ENCODE data around the gene MYT1. TPM values are rescaled to one million over a fixed set of nuclear protein-coding genes. Genes with fewer than 3 reads are reported as not detected.

MYT1 gene
- total RNA-seq, 1 experiment from 2014 or later, result not detected

DNA sequence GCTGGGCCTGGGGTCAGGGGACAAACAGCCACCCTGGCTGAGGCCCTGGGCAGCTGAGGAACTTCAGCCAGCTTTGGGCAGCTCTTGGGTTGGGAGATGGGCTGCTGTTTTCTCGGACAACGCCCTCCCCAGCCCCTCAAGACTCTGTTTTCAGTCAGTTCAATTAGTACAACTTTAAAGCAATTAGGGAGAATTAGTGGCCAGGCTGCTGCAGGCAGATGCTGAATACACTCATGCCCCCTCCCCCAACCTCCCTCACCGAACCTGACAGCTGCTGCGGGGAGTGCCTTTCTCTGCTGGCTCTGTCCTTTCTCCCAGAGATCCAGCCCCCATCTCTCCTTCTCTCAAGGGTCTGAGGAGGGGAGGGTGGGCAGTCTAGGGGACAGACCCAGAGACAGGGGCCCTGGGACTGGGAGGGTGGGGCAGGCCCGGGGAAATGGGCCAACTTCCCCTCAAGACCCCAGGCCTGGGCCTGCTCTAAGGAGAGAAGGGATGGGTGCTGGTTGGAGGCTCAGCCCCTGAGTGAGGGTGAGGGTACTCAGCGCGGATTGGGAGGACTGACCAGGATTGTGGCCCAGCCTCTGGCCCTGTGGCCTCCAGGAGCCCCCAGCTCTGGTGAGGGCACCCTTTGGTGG, 17.8 kb upstream of the MYT1 start:
- intact Hi-C loops (cut with micrococcal nuclease), result no loop called here
- CTCF ChIA-PET, result interaction anchor here (0.6 kb wide), 1 partner anchor 98 kb away, joined by 3 read pairs; no protein-coding TSS in a partner anchor
- no peak overlapping the region for H3K4me3 Mint-ChIP-seq (ENCODE audit: unreplicated experiment)
- DNase-seq (ENCODE audit: unreplicated experiment), result no peak
- peaks cover 42% of the 10 kb centered on the region for H3K27me3 Mint-ChIP-seq (ENCODE audit: insufficient read depth, unreplicated experiment)
- no TSS peak for BruUV-seq (replicated peaks)
- H3K27ac Mint-ChIP-seq (ENCODE audit: low read depth, unreplicated experiment), result no peak overlapping the region
- H3K36me3 Mint-ChIP-seq (ENCODE audit: insufficient read depth, unreplicated experiment), result no peaks in the 10 kb centered on the region
- peaks cover 12% of the 10 kb centered on the region for H3K9me3 Mint-ChIP-seq (ENCODE audit: unreplicated experiment)
- H3K4me1 Mint-ChIP-seq (ENCODE audit: insufficient read depth, unreplicated experiment), result no peaks in the 10 kb centered on the region
- TF ChIP-seq, protein P1, sequence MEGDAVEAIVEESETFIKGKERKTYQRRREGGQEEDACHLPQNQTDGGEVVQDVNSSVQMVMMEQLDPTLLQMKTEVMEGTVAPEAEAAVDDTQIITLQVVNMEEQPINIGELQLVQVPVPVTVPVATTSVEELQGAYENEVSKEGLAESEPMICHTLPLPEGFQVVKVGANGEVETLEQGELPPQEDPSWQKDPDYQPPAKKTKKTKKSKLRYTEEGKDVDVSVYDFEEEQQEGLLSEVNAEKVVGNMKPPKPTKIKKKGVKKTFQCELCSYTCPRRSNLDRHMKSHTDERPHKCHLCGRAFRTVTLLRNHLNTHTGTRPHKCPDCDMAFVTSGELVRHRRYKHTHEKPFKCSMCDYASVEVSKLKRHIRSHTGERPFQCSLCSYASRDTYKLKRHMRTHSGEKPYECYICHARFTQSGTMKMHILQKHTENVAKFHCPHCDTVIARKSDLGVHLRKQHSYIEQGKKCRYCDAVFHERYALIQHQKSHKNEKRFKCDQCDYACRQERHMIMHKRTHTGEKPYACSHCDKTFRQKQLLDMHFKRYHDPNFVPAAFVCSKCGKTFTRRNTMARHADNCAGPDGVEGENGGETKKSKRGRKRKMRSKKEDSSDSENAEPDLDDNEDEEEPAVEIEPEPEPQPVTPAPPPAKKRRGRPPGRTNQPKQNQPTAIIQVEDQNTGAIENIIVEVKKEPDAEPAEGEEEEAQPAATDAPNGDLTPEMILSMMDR (IDR thresholded peaks at IDR 0.05; ENCODE audit: unreplicated experiment), result no peak
- POLR2A ChIA-PET, result no interaction called here

DNA sequence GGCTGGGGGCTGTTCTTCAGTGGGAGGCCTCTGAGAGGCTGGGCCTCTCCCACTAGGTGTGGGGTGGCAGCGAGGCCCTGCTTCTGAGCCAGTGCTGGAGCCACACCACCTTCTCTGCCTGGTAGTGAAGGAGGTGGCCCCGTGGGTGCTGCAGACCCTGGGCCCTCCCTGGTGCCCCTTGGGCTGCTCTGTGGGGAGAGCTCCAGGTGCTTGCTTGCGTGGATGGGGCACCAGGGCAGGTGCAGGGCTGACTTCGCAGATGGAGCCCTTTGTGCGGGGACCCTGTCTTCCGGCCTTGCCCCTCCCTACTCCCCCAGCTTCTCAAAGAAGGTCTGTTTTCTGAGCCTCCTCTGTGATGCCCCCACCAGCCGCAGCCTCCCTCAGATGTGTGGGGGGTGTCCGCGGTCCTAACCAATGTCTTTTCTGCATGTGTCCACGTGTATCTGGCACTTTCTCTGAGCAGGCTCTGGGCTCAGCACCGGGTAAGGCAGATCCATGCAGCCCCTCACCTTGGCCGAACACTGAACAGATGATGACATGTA, 17.2 kb upstream of the MYT1 start:
- BruUV-seq (replicated peaks), result no TSS peak
- POLR2A ChIA-PET, result no interaction called here
- TF ChIP-seq, protein P1 (IDR thresholded peaks at IDR 0.05; ENCODE audit: unreplicated experiment), result no peak
- no peak for DNase-seq (ENCODE audit: unreplicated experiment)
- Mint-ChIP-seq H3K36me3 (ENCODE audit: insufficient read depth, unreplicated experiment) (no peaks in the 10 kb centered on the region), H3K4me3 (ENCODE audit: unreplicated experiment) (no peak overlapping the region), H3K4me1 (ENCODE audit: insufficient read depth, unreplicated experiment) (no peaks in the 10 kb centered on the region), H3K27me3 (ENCODE audit: insufficient read depth, unreplicated experiment) (peaks cover 36% of the 10 kb centered on the region), H3K27ac (ENCODE audit: low read depth, unreplicated experiment) (no peak overlapping the region), H3K9me3 (ENCODE audit: unreplicated experiment) (peaks cover 12% of the 10 kb centered on the region)
- CTCF ChIA-PET, result interaction anchor here (0.6 to 0.7 kb wide), 4 partner anchors 63 to 361 kb away, joined by 3 read pairs; no protein-coding TSS in a partner anchor
- intact Hi-C loops (cut with micrococcal nuclease), result no loop called here

DNA sequence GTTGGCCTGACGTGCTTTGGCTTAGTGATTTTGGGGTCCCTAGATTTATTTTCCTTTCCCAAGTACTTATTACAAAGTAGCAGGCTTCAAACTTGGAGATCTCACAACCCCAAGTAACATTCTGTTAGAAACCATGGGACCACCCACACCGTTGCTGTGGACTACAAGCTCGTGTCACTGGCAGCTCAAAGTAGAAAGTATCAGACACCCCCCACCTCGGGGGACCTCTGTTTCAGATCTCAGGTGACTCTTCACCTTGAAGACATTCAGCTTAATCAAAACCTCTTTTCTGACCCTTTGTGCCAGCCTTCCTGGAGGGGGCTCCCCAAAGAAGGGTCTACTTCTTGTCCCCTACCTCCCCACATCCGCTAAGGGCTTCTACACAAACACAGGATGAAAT, 15.7 kb upstream of the MYT1 start:
- ChIA-PET CTCF (interaction anchor here (0.6 kb wide), 2 partner anchors 94 to 1276 kb away, joined by 3 read pairs; no protein-coding TSS in a partner anchor), POLR2A (interaction anchor here (0.6 kb wide), 1 partner anchor 62 kb away, joined by 3 read pairs; no protein-coding TSS in a partner anchor)
- Mint-ChIP-seq H3K27ac (ENCODE audit: low read depth, unreplicated experiment) (no peak overlapping the region), H3K4me1 (ENCODE audit: insufficient read depth, unreplicated experiment) (no peaks in the 10 kb centered on the region), H3K4me3 (ENCODE audit: unreplicated experiment) (no peak overlapping the region), H3K27me3 (ENCODE audit: insufficient read depth, unreplicated experiment) (peaks cover 21% of the 10 kb centered on the region), H3K36me3 (ENCODE audit: insufficient read depth, unreplicated experiment) (no peaks in the 10 kb centered on the region), H3K9me3 (ENCODE audit: unreplicated experiment) (peaks cover 12% of the 10 kb centered on the region)
- intact Hi-C loops (cut with micrococcal nuclease), result no loop called here
- no TSS peak for BruUV-seq (replicated peaks)
- TF ChIP-seq, protein P1 (IDR thresholded peaks at IDR 0.05; ENCODE audit: unreplicated experiment), result no peak
- DNase-seq (ENCODE audit: unreplicated experiment), result no peak

DNA sequence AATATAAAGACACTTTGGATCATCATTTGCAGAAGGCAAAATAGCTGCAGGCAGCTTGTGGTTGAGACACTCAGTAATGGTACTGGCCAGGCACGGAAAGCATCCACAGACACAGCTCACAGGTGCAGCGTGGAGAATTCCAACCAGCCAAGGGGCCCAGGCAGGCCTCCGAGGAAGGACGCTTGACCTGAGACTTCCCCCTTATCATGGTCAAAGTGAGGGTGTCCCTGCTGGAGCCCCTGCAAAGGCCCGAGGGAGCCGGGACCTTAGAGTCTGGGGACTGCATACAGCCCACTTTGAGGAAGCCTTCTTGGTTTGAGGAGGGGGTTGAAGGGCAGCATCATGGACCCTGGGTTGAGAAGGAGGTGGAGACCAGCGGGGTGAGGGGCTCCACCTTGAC, 15.1 kb upstream of the MYT1 start:
- no peak for DNase-seq (ENCODE audit: unreplicated experiment)
- Mint-ChIP-seq H3K27me3 (ENCODE audit: insufficient read depth, unreplicated experiment) (peaks cover 19% of the 10 kb centered on the region), H3K9me3 (ENCODE audit: unreplicated experiment) (peaks cover 11% of the 10 kb centered on the region), H3K27ac (ENCODE audit: low read depth, unreplicated experiment) (no peak overlapping the region), H3K4me3 (ENCODE audit: unreplicated experiment) (no peak overlapping the region), H3K36me3 (ENCODE audit: insufficient read depth, unreplicated experiment) (no peaks in the 10 kb centered on the region), H3K4me1 (ENCODE audit: insufficient read depth, unreplicated experiment) (no peaks in the 10 kb centered on the region)
- intact Hi-C loops (cut with micrococcal nuclease), result no loop called here
- TF ChIP-seq, protein P1 (IDR thresholded peaks at IDR 0.05; ENCODE audit: unreplicated experiment), result no peak
- POLR2A ChIA-PET, result interaction anchor here (0.6 kb wide), 1 partner anchor 63 kb away, joined by 3 read pairs; no protein-coding TSS in a partner anchor
- BruUV-seq (replicated peaks), result no TSS peak
- CTCF ChIA-PET, result no interaction called here

Measured in MCF 10A (cell line).